GM18907 (cell line): ENCODE results near the gene FILIP1.

Source experiments
- ATAC-seq: cut with Tn5 transposase; IDR thresholded peaks from one replicate; pipeline ENCODE4 v1.9.1; 2021; ENCODE audit warnings: mild to moderate bottlenecking, moderate library complexity; ENCODE audit not compliant: unreplicated experiment

FILIP1 gene

GRCh38 chr6:75497994-75498393, 4.4 kb upstream of the FILIP1 start:
- ATAC-seq = no peak

- ATAC-seq = no peak
Observed at GRCh38 chr6:75495011-75495410, 1.4 kb upstream of the FILIP1 start.

GRCh38 chr6:75494290-75494689, 690 bp upstream of the FILIP1 start:
- ATAC-seq = no peak

- ATAC-seq = peak; percentile 35
Observed at GRCh38 chr6:75492386-75493153, 1.0 kb downstream of the FILIP1 start.

- no peak for ATAC-seq
Observed at GRCh38 chr6:75491291-75491690, 2.3 kb downstream of the FILIP1 start.

GRCh38 chr6:75490706-75491105, 2.9 kb downstream of the FILIP1 start:
- ATAC-seq = no peak

GRCh38 chr6:75489025-75489424, 4.6 kb downstream of the FILIP1 start:
- no peak for ATAC-seq

- ATAC-seq = no peak
Observed at GRCh38 chr6:75488033-75488432, 5.6 kb downstream of the FILIP1 start.

GRCh38 chr6:75486850-75487518, 6.6 kb downstream of the FILIP1 start:
- ATAC-seq = no peak

- peak; percentile 99 for ATAC-seq
Observed at GRCh38 chr6:75484535-75484934, 9.1 kb downstream of the FILIP1 start.

GRCh38 chr6:75483136-75483952, 10.3 kb downstream of the FILIP1 start:
- no peak for ATAC-seq

GRCh38 chr6:75481936-75482593, 11.5 kb downstream of the FILIP1 start:
- ATAC-seq = no peak

GRCh38 chr6:75481394-75481793, 12.2 kb downstream of the FILIP1 start:
- no peak for ATAC-seq

GRCh38 chr6:75480425-75480824, 13.2 kb downstream of the FILIP1 start:
- no peak for ATAC-seq

GRCh38 chr6:75479712-75480111, 13.9 kb downstream of the FILIP1 start:
- ATAC-seq = no peak

- ATAC-seq = no peak
Observed at GRCh38 chr6:75478929-75479328, 14.7 kb downstream of the FILIP1 start.

- ATAC-seq = peak; percentile 74
Observed at GRCh38 chr6:75472885-75473284, 20.7 kb downstream of the FILIP1 start.

- ATAC-seq = no peak
Observed at GRCh38 chr6:75467966-75468365, 25.6 kb downstream of the FILIP1 start.

GRCh38 chr6:75467284-75467683, 26.3 kb downstream of the FILIP1 start:
- ATAC-seq = no peak

GRCh38 chr6:75466636-75467035, 27.0 kb downstream of the FILIP1 start:
- no peak for ATAC-seq

GRCh38 chr6:75463908-75464307, 29.7 kb downstream of the FILIP1 start:
- ATAC-seq = no peak
